Neural cell (in vitro differentiated cells): ENCODE measurements around the gene NR2F6.
A peak's percentile ranks its signal among the peaks of the same experiment; 100 is the strongest.

Experiments used
- CTCF ChIP-seq: fragments of 450-650 bp; IDR thresholded peaks from 2 replicates; pipeline ENCODE4 v1.5.1; 2014; ENCODE audit warnings: antibody characterized with exemption, mild to moderate bottlenecking, moderate library complexity; ENCODE audit not compliant: poor library complexity, severe bottlenecking
- EP300 ChIP-seq: fragments of 450-650 bp; conservative IDR thresholded peaks from 2 replicates; pipeline ENCODE4 v1.6.1; 2014; ENCODE audit warnings: antibody characterized with exemption, mild to moderate bottlenecking, moderate library complexity; ENCODE audit not compliant: poor library complexity, severe bottlenecking
- EZH2 ChIP-seq: fragments of 200-600, 300-800 bp; shearing (Covaris generic), sonication (generic); IDR thresholded peaks from 2 replicates; pipeline ENCODE4 v1.6.1; 2014; ENCODE audit warnings: antibody characterized with exemption, low read length, borderline replicate concordance, mild to moderate bottlenecking; ENCODE audit not compliant: insufficient read depth, poor library complexity, severe bottlenecking
- POLR2AphosphoS5 ChIP-seq: IDR thresholded peaks from 2 replicates; pipeline ENCODE4 v1.6.1; 2012
- RAD21 ChIP-seq: fragments of 450-650 bp; conservative IDR thresholded peaks from 2 replicates; pipeline ENCODE4 v1.6.1; 2014; ENCODE audit warnings: antibody characterized with exemption, mild to moderate bottlenecking, moderate library complexity
- REST ChIP-seq: IDR thresholded peaks from 2 replicates; pipeline ENCODE4 v1.6.1; 2012; ENCODE audit warnings: borderline replicate concordance
- SMC3 ChIP-seq: fragments of 450-650 bp; conservative IDR thresholded peaks from 2 replicates; pipeline ENCODE4 v1.6.1; 2014; ENCODE audit warnings: antibody characterized with exemption, mild to moderate bottlenecking, moderate library complexity; ENCODE audit not compliant: poor library complexity
- TAF1 ChIP-seq: IDR thresholded peaks from 2 replicates; pipeline ENCODE4 v1.6.1; 2012; ENCODE audit warnings: low read depth

- TF ChIP-seq CTCF (peak; percentile 56), RAD21 (peak; percentile 55), POLR2AphosphoS5 (no peak), EZH2 (no peak), EP300 (no peak), REST (no peak), TAF1 (no peak), SMC3 (peak; percentile 65)
Observed at GRCh38 chr19:17205237-17206140, 40.2 kb downstream of the NR2F6 start.
